ENCODE results near the gene VEGFA.

VEGFA gene

DNA sequence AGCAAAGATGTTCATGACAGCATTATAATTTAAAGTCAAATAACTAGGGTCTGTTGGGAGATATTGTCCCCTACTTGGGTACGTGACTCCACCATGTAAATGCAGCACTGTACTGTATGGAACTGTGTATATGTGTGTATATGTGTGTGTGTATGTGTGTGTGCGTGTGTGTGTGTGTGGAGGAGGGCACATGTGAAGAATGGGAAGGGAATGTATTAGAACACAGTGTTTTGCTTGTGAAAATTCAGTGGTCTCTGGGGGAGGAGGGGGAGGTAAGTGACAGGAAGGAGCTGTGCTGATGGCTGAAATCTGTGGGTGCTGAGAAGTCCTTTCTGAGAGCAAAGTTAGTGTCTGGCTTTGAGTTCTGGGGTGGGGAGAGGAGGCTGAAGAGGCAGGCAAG, 23.9 kb upstream of the VEGFA start:
- H3K4me3 ChIP-seq (ENCODE audit: low read length): no peak overlapping the region
- no peak overlapping the region for H2AFZ ChIP-seq (ENCODE audit: low read depth, low read length)
- H3K27ac ChIP-seq (ENCODE audit: low read length): no peak overlapping the region
- H3K4me2 ChIP-seq (ENCODE audit: low read length): no peak overlapping the region
- H3K9me3 ChIP-seq (ENCODE audit: insufficient read depth, low read length): no peaks in the 10 kb centered on the region
- H3K27me3 ChIP-seq (ENCODE audit: low read depth, low read length): peaks cover 16% of the 10 kb centered on the region; the same call in 1 of the 2 replicates
- H4K20me1 ChIP-seq (ENCODE audit: insufficient read depth, low read length): no peaks in the 10 kb centered on the region
- no peaks in the 10 kb centered on the region for H3K79me2 ChIP-seq (ENCODE audit: low read length)
- no peak overlapping the region for H3K9ac ChIP-seq (ENCODE audit: low read length)
- TF ChIP-seq, protein P1, sequence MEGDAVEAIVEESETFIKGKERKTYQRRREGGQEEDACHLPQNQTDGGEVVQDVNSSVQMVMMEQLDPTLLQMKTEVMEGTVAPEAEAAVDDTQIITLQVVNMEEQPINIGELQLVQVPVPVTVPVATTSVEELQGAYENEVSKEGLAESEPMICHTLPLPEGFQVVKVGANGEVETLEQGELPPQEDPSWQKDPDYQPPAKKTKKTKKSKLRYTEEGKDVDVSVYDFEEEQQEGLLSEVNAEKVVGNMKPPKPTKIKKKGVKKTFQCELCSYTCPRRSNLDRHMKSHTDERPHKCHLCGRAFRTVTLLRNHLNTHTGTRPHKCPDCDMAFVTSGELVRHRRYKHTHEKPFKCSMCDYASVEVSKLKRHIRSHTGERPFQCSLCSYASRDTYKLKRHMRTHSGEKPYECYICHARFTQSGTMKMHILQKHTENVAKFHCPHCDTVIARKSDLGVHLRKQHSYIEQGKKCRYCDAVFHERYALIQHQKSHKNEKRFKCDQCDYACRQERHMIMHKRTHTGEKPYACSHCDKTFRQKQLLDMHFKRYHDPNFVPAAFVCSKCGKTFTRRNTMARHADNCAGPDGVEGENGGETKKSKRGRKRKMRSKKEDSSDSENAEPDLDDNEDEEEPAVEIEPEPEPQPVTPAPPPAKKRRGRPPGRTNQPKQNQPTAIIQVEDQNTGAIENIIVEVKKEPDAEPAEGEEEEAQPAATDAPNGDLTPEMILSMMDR (IDR thresholded peaks at IDR 0.05; ENCODE audit: low read depth, low read length): no peak
- TF ChIP-seq EZH2phosphoT487 (IDR thresholded peaks at IDR 0.05; ENCODE audit: low read depth): no peak
- H3K36me3 ChIP-seq (replicated peaks; ENCODE audit: low read depth, low read length): no peaks in the 10 kb centered on the region
- peaks cover 4% of the 10 kb centered on the region for H3K4me1 ChIP-seq (ENCODE audit: low read length)

DNA sequence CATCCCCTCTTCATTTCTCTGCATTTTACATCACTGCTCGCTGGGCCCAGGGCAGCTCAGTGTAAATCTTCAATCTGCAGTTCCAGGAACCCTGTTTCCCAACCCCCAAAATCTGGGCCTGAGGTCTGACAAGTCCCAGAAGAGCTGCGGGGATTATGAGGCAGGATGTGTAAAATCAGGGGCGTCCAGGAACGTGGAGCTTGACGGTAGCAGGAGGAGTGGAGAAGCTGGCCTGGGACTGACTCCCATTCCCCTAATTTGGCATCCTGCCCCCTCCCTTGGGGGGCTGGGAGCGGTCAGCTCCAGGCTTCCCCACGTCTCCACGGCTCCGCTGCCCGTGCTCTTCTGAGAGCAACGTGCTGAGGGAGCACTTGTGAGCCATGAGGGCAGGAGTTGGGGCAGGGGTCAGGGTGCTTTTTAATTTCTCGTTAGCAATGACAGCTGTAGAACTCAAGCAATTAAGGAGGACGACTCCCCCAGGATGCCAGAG, 23.4 kb upstream of the VEGFA start:
- Histone ChIP-seq H4K20me1 (ENCODE audit: insufficient read depth, low read length) (no peaks in the 10 kb centered on the region), H3K9me3 (ENCODE audit: insufficient read depth, low read length) (no peaks in the 10 kb centered on the region), H3K4me3 (ENCODE audit: low read length) (no peak overlapping the region), H3K4me2 (ENCODE audit: low read length) (no peak overlapping the region), H3K9ac (ENCODE audit: low read length) (no peak overlapping the region), H3K27me3 (ENCODE audit: low read depth, low read length) (peaks cover 16% of the 10 kb centered on the region; the same call in 1 of the 2 replicates), H3K36me3 (replicated peaks; ENCODE audit: low read depth, low read length) (no peaks in the 10 kb centered on the region), H3K27ac (ENCODE audit: low read length) (no peak overlapping the region), H2AFZ (ENCODE audit: low read depth, low read length) (no peak overlapping the region), H3K79me2 (ENCODE audit: low read length) (no peaks in the 10 kb centered on the region), H3K4me1 (ENCODE audit: low read length) (no peaks in the 10 kb centered on the region)
- no peak for TF ChIP-seq EZH2phosphoT487 (IDR thresholded peaks at IDR 0.05; ENCODE audit: low read depth)
- TF ChIP-seq, protein P1 (IDR thresholded peaks at IDR 0.05; ENCODE audit: low read depth, low read length): no peak

DNA sequence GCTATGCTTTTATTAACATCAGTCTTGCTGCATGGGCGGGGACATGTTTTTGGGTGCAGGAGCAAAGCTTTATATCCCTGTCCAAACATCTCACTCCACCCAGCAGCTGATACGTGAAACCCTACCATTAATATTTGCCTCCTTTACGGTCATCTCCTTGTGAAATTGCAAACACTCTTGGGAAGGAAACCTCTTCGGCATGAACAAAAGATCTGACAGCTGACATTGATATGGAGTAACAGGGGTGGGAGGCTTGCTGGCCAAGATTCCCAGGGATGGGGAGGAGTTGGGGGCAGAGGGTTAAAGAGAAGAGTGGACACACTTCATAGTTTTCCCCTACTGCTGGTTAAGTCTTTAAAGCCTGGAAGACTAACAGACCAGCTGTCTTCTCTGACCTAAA, 22.2 kb upstream of the VEGFA start:
- H3K4me1 ChIP-seq (ENCODE audit: low read length): no peaks in the 10 kb centered on the region
- H3K36me3 ChIP-seq (replicated peaks; ENCODE audit: low read depth, low read length): no peaks in the 10 kb centered on the region
- H3K4me3 ChIP-seq (ENCODE audit: low read length): no peak overlapping the region
- H3K27ac ChIP-seq (ENCODE audit: low read length): no peak overlapping the region
- no peaks in the 10 kb centered on the region for H3K9me3 ChIP-seq (ENCODE audit: insufficient read depth, low read length)
- H3K27me3 ChIP-seq (ENCODE audit: low read depth, low read length): peaks cover 16% of the 10 kb centered on the region; the same call in 1 of the 2 replicates
- H2AFZ ChIP-seq (ENCODE audit: low read depth, low read length): no peak overlapping the region
- H3K9ac ChIP-seq (ENCODE audit: low read length): no peak overlapping the region
- H4K20me1 ChIP-seq (ENCODE audit: insufficient read depth, low read length): no peaks in the 10 kb centered on the region
- TF ChIP-seq EZH2phosphoT487 (IDR thresholded peaks at IDR 0.05; ENCODE audit: low read depth): no peak
- TF ChIP-seq, protein P1 (IDR thresholded peaks at IDR 0.05; ENCODE audit: low read depth, low read length): no peak
- H3K79me2 ChIP-seq (ENCODE audit: low read length): no peaks in the 10 kb centered on the region
- H3K4me2 ChIP-seq (ENCODE audit: low read length): no peak overlapping the region

DNA sequence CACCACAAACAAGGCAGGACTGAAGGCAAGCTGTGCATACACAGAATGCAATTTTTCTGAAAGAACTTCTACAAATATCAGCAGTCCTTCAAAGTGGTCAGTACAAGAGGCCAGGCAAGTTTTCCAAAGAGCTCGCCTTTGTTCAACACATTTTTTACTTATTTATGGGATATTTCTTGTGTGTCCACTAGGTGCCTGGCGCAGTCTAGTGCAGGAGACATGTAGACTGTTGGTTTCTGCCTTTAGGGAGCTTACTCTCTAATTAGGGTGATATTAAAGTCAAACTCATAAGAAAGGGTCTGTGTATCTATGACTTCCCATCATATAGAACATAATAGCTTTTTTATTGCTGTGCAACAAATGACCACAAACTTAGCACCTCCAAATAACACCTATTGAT, 21.2 kb upstream of the VEGFA start:
- no peak overlapping the region for H3K4me3 ChIP-seq (ENCODE audit: low read length)
- no peaks in the 10 kb centered on the region for H3K79me2 ChIP-seq (ENCODE audit: low read length)
- peaks cover 16% of the 10 kb centered on the region; the same call in 1 of the 2 replicates for H3K27me3 ChIP-seq (ENCODE audit: low read depth, low read length)
- TF ChIP-seq, protein P1 (IDR thresholded peaks at IDR 0.05; ENCODE audit: low read depth, low read length): no peak
- no peak for TF ChIP-seq EZH2phosphoT487 (IDR thresholded peaks at IDR 0.05; ENCODE audit: low read depth)
- H2AFZ ChIP-seq (ENCODE audit: low read depth, low read length): no peak overlapping the region
- no peak overlapping the region for H3K9ac ChIP-seq (ENCODE audit: low read length)
- no peaks in the 10 kb centered on the region for H3K36me3 ChIP-seq (replicated peaks; ENCODE audit: low read depth, low read length)
- no peaks in the 10 kb centered on the region for H4K20me1 ChIP-seq (ENCODE audit: insufficient read depth, low read length)
- no peak overlapping the region for H3K4me2 ChIP-seq (ENCODE audit: low read length)
- H3K27ac ChIP-seq (ENCODE audit: low read length): no peak overlapping the region
- H3K9me3 ChIP-seq (ENCODE audit: insufficient read depth, low read length): 0 out of 2 replicates have a peak, but pooled peaks cover 3% of the 10 kb centered on the region
- H3K4me1 ChIP-seq (ENCODE audit: low read length): no peaks in the 10 kb centered on the region

Measured in OCI-LY3 (cell line).